Erythroblast (primary cell): Measurements from ENCODE around the gene HIP1.

Experiments used
- GATA1 ChIP-seq: IDR thresholded peaks from 2 replicates; pipeline ENCODE4 v1.6.1; 2011; ENCODE audit warnings: low read depth, mild to moderate bottlenecking, control low read depth, low read length, moderate library complexity
- POLR2A ChIP-seq: IDR thresholded peaks from 2 replicates; pipeline ENCODE4 v1.6.1; 2011; ENCODE audit warnings: mild to moderate bottlenecking, low read length

DNA sequence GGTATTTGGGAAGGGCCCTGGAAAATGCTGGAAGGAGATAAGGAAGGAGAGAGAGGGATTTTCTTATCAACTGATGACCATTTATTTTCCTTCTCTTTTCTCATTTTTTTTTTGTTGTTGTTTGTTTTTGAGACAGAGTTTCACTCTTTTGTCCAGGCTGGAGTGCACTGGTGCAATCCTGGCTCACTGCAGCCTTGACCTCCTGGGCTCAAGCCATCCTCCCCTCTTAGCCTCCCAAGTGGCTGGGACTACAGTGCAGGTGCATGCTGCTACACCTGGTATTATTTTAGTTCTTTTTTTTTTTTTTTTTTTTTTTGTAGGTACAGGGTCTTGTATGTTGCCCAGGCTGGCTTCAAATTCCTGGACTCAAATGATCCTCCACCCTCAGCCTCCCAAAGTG is 52.2 kb downstream of the HIP1 start:
- TF ChIP-seq POLR2A (no peak), GATA1 (no peak)
